Kidney epithelial cell (primary cell): ENCODE results near the gene CCNYL1. TPM values are rescaled to one million over a fixed set of nuclear protein-coding genes. Genes with fewer than 3 reads are reported as not detected.
"Not testable (repeated sequence)": the region's sequence is repeated elsewhere in the genome, so short reads cannot be mapped to it uniquely, and the experiment has no call there.

ENCODE experiments used
- DNase-seq: peaks from one replicate; pipeline ENCODE4 v3.0.0-alpha.2; 2010; ENCODE audit warnings: low read depth
- H3K27me3 ChIP-seq: 2 replicates; pipeline ENCODE4 v1.6.0; 2011; ENCODE audit warnings: low read length; ENCODE audit not compliant: control insufficient read depth, insufficient read depth
- H3K36me3 ChIP-seq: 2 replicates; pipeline ENCODE4 v1.5.1; 2011; ENCODE audit warnings: low read length; ENCODE audit not compliant: control insufficient read depth, insufficient read depth
- H3K4me3 ChIP-seq: 2 replicates; pipeline ENCODE4 v1.5.1; 2011; ENCODE audit warnings: low read depth, mild to moderate bottlenecking, control low read depth, low read length
- CTCF ChIP-seq: IDR thresholded peaks from 2 replicates; pipeline ENCODE4 v1.5.1; 2011; ENCODE audit warnings: mild to moderate bottlenecking, moderate library complexity, low read length, control low read depth, inconsistent platforms; ENCODE audit not compliant: insufficient read depth, poor library complexity, severe bottlenecking
- total RNA-seq: library from RNA; depleted of rRNA; stranded (reverse); fragments of >200 nt; gene quantifications from 2 replicates; pipeline ENCODE4 v1.2.3, GENCODE V29; 2015

Gene CCNYL1
- total RNA-seq, 1 donor from 2014 or later, result 16.8 TPM

GRCh38 chr2:207719008-207719407 lies 7.6 kb downstream of the CCNYL1 start:
- H3K36me3 ChIP-seq, result no peaks in the 10 kb centered on the region
- H3K27me3 ChIP-seq, result no peaks in the 10 kb centered on the region
- no peak overlapping the region for H3K4me3 ChIP-seq
- TF ChIP-seq CTCF, result no peak
- no peak for DNase-seq

GRCh38 chr2:207719655-207720054 lies 8.2 kb downstream of the CCNYL1 start:
- not testable (repeated sequence) for H3K4me3 ChIP-seq, H3K36me3 ChIP-seq, DNase-seq, H3K27me3 ChIP-seq

GRCh38 chr2:207720517-207721187 lies 9.2 kb downstream of the CCNYL1 start:
- no peak for DNase-seq
- H3K27me3 ChIP-seq, result no peaks in the 10 kb centered on the region
- no peaks in the 10 kb centered on the region for H3K36me3 ChIP-seq
- H3K4me3 ChIP-seq, result no peak overlapping the region
- TF ChIP-seq CTCF, result no peak

GRCh38 chr2:207722773-207723424 lies 11.5 kb downstream of the CCNYL1 start:
- no peaks in the 10 kb centered on the region for H3K27me3 ChIP-seq
- no peak overlapping the region for H3K4me3 ChIP-seq
- DNase-seq, result no peak
- no peak for TF ChIP-seq CTCF
- no peaks in the 10 kb centered on the region for H3K36me3 ChIP-seq

- H3K4me3 ChIP-seq, DNase-seq, H3K36me3 ChIP-seq, H3K27me3 ChIP-seq: not testable (repeated sequence)
Observed at GRCh38 chr2:207723425-207723787, 12.0 kb downstream of the CCNYL1 start.

GRCh38 chr2:207724113-207724512 lies 12.7 kb downstream of the CCNYL1 start:
- Histone ChIP-seq H3K36me3 (no peaks in the 10 kb centered on the region), H3K4me3 (no peak overlapping the region), H3K27me3 (no peaks in the 10 kb centered on the region)
- DNase-seq, result no peak
- no peak for TF ChIP-seq CTCF
